Type B pancreatic cell (in vitro differentiated cells): ENCODE data around the gene TSTD2. TPM values are rescaled to one million over a fixed set of nuclear protein-coding genes. Genes with fewer than 3 reads are reported as not detected.

Experiments used
- DNase-seq: peaks from one replicate; pipeline ENCODE4 v3.0.0; 2021; ENCODE audit warnings: mixed read lengths; ENCODE audit not compliant: unreplicated experiment; ENCODE audit errors: extremely low spot score
- H3K27ac Mint-ChIP-seq: 2 replicates; pipeline ENCODE4 v1.8.0; 2021; ENCODE audit warnings: mild to moderate bottlenecking, mixed read lengths
- H3K27me3 Mint-ChIP-seq: 2 replicates; pipeline ENCODE4 v1.8.0; 2021; ENCODE audit warnings: mixed read lengths
- H3K36me3 Mint-ChIP-seq: 2 replicates; pipeline ENCODE4 v1.8.0; 2021; ENCODE audit warnings: mixed read lengths
- H3K4me1 Mint-ChIP-seq: one replicate; pipeline ENCODE4 v1.8.0; 2021; ENCODE audit warnings: mixed read lengths; ENCODE audit not compliant: unreplicated experiment
- H3K4me3 Mint-ChIP-seq: 2 replicates; pipeline ENCODE4 v1.8.0; 2021; ENCODE audit warnings: mild to moderate bottlenecking, mixed read lengths
- H3K9me3 Mint-ChIP-seq: 2 replicates; pipeline ENCODE4 v1.8.0; 2021; ENCODE audit warnings: mixed read lengths
- total RNA-seq: library from RNA; stranded (reverse); gene quantifications from 2 replicates; pipeline ENCODE4 v1.2.1, GENCODE V29; 2021; ENCODE audit warnings: low replicate concordance
- TF ChIP-seq, protein P1 (sequence below): fragments of 200-600 bp; sonication (generic); conservative IDR thresholded peaks from 2 replicates; pipeline ENCODE4 v1.5.0; 2021; ENCODE audit warnings: antibody characterized with exemption, mild to moderate bottlenecking

The TSTD2 gene
- total RNA-seq, 1 donor from 2014 or later, result 24.9 TPM

DNA sequence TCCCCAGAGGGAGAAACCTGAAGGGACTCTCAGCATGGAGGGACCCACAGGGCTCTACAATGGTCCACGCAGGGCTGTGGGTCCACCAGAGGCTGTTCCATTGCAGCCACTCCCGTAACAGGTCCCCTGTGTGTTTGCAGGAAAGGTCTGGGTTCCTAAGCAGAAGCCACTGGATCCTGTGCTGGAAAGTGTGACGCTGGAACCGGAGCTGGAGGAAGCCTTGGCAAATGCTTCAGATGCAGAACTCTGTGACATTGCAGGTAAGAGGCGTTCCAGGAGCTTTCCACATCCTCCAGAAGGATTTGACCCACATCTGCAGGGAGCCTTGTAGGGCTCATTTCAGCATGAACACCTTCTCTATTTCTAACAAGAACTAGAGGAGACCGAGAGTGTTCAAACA is 80.0 kb downstream of the TSTD2 start:
- Mint-ChIP-seq H3K27me3 (peaks cover 20% of the 10 kb centered on the region), H3K9me3 (no peaks in the 10 kb centered on the region), H3K4me3 (no peak overlapping the region), H3K4me1 (peaks cover 7% of the 10 kb centered on the region), H3K36me3 (no peaks in the 10 kb centered on the region), H3K27ac (no peak overlapping the region)
- TF ChIP-seq, protein P1, sequence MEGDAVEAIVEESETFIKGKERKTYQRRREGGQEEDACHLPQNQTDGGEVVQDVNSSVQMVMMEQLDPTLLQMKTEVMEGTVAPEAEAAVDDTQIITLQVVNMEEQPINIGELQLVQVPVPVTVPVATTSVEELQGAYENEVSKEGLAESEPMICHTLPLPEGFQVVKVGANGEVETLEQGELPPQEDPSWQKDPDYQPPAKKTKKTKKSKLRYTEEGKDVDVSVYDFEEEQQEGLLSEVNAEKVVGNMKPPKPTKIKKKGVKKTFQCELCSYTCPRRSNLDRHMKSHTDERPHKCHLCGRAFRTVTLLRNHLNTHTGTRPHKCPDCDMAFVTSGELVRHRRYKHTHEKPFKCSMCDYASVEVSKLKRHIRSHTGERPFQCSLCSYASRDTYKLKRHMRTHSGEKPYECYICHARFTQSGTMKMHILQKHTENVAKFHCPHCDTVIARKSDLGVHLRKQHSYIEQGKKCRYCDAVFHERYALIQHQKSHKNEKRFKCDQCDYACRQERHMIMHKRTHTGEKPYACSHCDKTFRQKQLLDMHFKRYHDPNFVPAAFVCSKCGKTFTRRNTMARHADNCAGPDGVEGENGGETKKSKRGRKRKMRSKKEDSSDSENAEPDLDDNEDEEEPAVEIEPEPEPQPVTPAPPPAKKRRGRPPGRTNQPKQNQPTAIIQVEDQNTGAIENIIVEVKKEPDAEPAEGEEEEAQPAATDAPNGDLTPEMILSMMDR, result no peak
- no peak for DNase-seq

DNA sequence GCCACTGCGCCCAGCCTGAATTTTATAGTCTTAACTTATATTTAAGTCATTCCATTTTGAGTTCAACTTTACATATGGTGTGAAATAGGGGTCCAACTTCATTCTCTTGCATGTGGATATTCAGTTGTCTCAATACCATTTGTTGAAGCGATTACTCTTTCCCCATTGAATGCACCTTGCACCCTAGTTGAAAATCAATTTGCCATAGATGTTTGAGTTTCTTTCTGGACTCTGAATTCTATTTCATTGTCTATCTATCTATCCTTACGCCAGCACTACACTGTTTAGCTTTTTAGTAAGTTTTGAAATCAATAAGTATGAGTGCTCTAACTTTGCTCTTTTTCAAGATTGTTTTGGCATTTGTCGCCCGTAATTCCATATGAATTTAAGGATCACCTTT is 81.9 kb downstream of the TSTD2 start:
- TF ChIP-seq, protein P1, result no peak
- no peak for DNase-seq
- Mint-ChIP-seq H3K4me1 (peaks cover 7% of the 10 kb centered on the region), H3K4me3 (no peak overlapping the region), H3K27ac (no peak overlapping the region), H3K36me3 (no peaks in the 10 kb centered on the region), H3K9me3 (no peaks in the 10 kb centered on the region), H3K27me3 (peaks cover 14% of the 10 kb centered on the region)

DNA sequence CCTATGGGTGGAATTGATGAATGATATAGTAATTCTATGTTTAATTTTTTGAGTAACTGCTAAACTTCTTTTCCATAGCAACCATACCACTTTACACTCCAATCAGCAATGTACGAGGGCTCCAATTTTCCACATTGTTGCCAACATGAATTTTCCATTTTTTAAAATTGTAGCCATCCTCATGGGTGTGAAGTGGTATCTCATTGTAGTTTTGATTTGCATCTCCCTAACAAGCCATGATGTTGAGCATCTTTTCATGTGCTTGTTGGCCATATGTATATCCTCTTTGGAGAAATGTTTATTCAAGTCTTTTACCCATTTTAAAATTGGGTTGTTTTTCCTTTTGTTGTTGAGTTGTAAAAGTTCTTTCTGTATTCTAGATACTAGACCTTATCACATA is 82.8 kb downstream of the TSTD2 start:
- Mint-ChIP-seq H3K36me3 (no peaks in the 10 kb centered on the region), H3K27me3 (peaks cover 11% of the 10 kb centered on the region), H3K27ac (no peak overlapping the region), H3K4me1 (peaks cover 10% of the 10 kb centered on the region), H3K4me3 (no peak overlapping the region), H3K9me3 (no peaks in the 10 kb centered on the region)
- DNase-seq, result no peak
- TF ChIP-seq, protein P1, result no peak

Other genes with a start within 250 kb of the TSTD2 start
- 7.6 and 12.7 TPM in 2 replicates for gene TDRD7, start 221.3 kb downstream of the TSTD2 start, total RNA-seq
- gene TMOD1, start 131.7 kb downstream of the TSTD2 start, total RNA-seq, result 10.5 and 12.9 TPM in 2 replicates
- 41.8 and 44.4 TPM in 2 replicates for gene NCBP1, start 453 bp upstream of the TSTD2 start, total RNA-seq
- 11.6 and 13.7 TPM in 2 replicates for gene XPA, start 64.0 kb upstream of the TSTD2 start, total RNA-seq
- gene FOXE1, start 219.9 kb upstream of the TSTD2 start, total RNA-seq, result 2.4 and 4.2 TPM in 2 replicates